ENCODE data around the gene GPR141. TPM values are rescaled to one million over a fixed set of nuclear protein-coding genes. Genes with fewer than 3 reads are reported as not detected.

Gene GPR141
- total RNA-seq, 1 donor from 2014 or later = 0.38 TPM

DNA sequence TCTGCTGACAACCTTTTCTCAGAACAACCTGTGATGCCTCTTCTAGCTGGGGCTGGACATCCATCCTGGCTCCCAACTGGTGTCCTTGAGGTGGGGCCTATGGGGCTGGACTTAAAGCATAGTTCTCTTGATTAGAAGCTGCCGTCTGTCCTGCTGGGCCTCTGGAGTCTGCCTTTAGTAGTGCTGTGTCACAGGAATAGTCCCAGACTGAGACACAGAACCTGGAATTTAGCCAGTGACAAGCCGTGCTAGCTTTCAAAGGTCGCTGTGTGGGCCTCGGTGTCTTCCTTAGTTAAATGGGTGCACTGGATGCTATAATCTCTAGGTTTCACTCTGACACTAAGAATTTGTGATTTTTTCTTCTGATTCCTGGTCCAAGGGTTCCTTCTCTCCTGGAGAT is 41.2 kb downstream of the GPR141 start:
- peak; percentile 63 for ATAC-seq (ENCODE audit: poor library complexity)
- DNase-seq = no peak
- intact Hi-C loops (cut with DNase I) = no loop called here

- intact Hi-C loops (cut with DNase I) = no loop called here
- ATAC-seq (ENCODE audit: poor library complexity) (no peak), DNase-seq (no peak)
These were observed 42.5 kb downstream of the GPR141 start for GRCh38 chr7:37726016-37726415.

DNA sequence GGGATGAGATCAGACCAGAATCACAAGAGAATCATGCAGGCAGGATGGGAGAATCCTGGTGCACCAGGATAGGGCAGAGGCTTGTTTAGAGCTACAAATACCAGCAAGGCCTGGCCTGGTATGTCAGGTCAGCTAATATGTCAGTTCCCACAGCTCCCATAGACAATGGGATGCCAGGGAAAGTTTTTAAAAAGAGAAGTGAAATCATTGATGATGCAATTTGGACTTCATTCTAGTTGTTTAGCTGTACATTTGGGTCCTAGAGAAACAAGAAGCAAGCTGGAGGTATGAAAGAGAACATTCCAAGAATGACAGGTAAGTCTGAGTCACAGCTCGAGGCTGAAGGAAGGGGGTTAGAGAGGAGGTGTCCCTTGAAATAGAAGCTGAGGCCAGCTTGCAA is 45.2 kb downstream of the GPR141 start:
- intact Hi-C loops (cut with DNase I) = no loop called here
- DNase-seq = no peak
- no peak for ATAC-seq (ENCODE audit: poor library complexity)

GRCh38 chr7:37729181-37729580 is 45.6 kb downstream of the GPR141 start:
- intact Hi-C loops (cut with DNase I) = no loop called here
- DNase-seq = no peak
- peak; percentile 70 for ATAC-seq (ENCODE audit: poor library complexity)

DNA sequence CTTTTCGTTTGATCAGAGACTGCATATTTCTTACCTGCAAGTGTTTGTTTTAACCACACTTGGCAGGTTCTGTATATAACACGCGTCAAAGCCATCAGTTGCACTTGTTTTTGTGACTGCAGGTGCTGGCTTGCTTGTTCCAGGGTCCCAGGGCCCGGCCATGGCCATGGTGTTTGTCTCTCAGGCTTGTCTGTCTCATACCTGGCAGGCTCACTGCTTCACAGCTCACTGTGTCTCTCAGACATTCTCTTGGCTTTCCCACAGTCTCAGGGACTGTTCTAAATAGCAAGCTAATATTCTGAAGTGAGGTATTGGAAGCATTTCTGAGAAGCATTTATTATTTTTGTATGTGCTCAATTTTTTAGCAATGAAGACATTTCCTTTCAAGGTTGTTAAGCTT is 46.9 kb downstream of the GPR141 start:
- intact Hi-C loops (cut with DNase I) = no loop called here
- ATAC-seq (ENCODE audit: poor library complexity) = peak; percentile 44
- DNase-seq = no peak

- DNase-seq (peak; percentile 45), ATAC-seq (ENCODE audit: poor library complexity) (peak; percentile 78)
- intact Hi-C loops (cut with DNase I) = no loop called here
These were observed 48.7 kb downstream of the GPR141 start for GRCh38 chr7:37732253-37732652.

DNA sequence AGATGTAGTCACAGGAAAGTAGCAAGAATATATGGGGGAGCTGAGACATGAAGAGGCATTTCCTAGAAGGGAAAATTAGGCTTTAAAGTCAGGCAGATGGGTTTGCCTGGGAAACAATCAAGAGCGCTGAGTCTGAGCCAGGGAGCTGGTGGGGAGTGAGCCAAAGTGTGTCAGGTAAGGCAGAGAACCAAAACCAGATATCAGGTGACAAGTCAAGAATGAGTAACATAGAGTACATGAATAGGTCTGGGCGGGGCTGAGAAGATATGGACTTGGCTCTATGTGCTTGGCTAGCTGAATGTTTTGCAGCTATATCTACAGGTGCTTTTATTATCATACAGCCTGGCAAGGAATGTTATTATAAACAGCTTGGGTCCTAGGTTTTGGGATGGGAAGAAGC is 49.3 kb downstream of the GPR141 start:
- intact Hi-C loops (cut with DNase I) = no loop called here
- ATAC-seq (ENCODE audit: poor library complexity) (no peak), DNase-seq (no peak)

- no peak for ATAC-seq (ENCODE audit: poor library complexity)
- intact Hi-C loops (cut with DNase I) = no loop called here
These were observed 51.6 kb downstream of the GPR141 start for GRCh38 chr7:37735196-37735595.

DNA sequence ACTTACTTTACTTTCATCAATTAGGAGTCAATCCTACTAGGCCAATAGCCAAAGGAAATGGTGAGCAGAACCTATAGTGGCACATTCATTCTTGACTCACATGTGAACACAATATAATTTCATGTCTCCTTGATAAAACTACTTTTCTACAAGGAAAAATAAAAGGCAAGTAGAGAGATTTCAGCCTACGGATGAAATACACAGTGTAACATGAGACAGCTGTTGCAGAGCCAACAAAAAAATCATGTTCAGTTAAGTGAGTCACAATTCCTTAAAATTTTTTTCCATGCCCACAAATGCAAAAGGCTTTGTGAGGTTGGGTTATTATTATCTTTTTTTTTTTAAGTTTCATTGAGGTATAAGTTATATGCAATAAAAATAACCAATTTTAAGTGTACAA is 54.8 kb downstream of the GPR141 start:
- no peak for ATAC-seq (ENCODE audit: poor library complexity)
- intact Hi-C loops (cut with DNase I) = no loop called here
- no peak for DNase-seq

More at GRCh38 chr7:37735196-37735595, 51.6 kb downstream of the GPR141 start:
- DNase-seq = no peak

DNA sequence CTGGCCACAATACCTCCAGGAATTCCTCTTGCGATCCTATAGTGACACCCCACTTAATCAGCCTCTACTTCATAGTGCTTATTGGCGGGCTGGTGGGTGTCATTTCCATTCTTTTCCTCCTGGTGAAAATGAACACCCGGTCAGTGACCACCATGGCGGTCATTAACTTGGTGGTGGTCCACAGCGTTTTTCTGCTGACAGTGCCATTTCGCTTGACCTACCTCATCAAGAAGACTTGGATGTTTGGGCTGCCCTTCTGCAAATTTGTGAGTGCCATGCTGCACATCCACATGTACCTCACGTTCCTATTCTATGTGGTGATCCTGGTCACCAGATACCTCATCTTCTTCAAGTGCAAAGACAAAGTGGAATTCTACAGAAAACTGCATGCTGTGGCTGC is 56.8 kb downstream of the GPR141 start:
- intact Hi-C loops (cut with DNase I) = no loop called here
- DNase-seq (no peak), ATAC-seq (ENCODE audit: poor library complexity) (no peak)

DNA sequence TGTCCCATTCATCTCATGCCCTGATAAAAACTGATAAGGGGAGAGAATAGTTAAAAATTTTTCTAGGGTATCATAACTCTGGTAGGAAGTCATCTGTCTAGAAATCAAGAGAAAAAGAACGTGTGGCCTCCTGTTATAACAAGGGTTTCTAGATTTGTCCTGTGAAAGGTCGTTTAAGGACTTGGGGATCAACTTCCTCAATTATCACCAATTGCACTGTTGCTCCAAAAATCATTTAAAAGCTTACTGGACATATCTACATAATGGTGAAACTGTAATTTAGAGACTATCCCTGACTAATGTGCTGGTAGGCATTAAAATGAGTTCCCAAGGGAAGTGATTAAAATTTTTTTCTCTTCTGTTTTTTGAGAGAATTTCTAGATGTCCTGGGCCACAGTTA is 58.2 kb downstream of the GPR141 start:
- no peak for DNase-seq
- intact Hi-C loops (cut with DNase I) = no loop called here
- ATAC-seq (ENCODE audit: poor library complexity) = no peak

DNA sequence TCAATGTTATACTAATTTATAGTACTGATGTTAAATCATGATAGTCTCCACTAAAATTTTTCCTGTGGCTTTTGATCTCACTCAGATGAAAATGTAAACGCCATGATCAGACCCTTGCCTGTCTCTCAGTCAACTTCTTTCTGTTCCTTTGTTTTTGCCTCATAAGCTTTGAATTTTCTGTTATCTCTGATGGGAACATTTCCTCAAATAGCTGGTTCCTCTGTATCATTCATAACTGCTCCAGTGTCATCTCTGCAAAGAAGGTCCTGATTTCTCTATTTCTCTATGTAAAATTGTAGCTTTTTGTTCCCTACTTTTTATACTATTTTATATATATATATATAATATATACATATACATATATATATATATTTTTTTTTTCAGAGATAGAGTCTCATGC is 67.5 kb downstream of the GPR141 start:
- ATAC-seq (ENCODE audit: poor library complexity) (no peak), DNase-seq (no peak)
- intact Hi-C loops (cut with DNase I) = no loop called here

DNA sequence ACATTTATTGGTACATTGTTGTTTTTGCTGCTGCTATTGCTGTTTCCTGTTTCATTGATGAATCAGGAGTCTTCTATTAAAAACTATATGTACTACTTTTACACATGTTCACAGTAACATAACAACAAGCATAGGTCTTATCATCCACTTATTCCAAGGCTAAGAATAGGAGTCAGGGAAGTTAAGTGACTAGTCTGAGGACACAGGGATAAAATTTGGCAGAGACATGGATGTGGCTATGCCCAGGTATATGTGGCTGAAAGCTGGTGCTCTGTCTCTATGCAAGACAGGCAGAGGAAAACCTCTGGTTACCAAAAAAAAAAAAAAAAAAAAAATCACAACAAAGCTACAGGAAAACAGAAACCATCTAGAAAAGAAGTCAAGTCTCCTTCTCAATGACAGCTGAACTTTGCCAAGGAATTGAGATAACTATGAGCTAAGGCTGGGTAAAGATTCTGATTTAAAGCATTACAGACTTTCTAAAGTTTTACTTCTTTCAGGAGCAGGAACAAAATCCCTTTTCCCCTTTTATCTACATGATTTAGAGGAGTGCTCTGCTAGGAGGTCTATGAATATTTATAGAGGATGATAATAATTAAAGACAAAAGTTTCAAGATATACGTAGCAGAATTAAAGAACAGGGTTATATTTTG is 70.0 kb downstream of the GPR141 start:
- intact Hi-C loops (cut with DNase I) = no loop called here
- ATAC-seq (ENCODE audit: poor library complexity) (peak; percentile 85), DNase-seq (no peak)

GRCh38 chr7:37756797-37757551 is 73.4 kb downstream of the GPR141 start:
- intact Hi-C loops (cut with DNase I) = no loop called here
- peak; percentile 70 for ATAC-seq (ENCODE audit: poor library complexity)

DNA sequence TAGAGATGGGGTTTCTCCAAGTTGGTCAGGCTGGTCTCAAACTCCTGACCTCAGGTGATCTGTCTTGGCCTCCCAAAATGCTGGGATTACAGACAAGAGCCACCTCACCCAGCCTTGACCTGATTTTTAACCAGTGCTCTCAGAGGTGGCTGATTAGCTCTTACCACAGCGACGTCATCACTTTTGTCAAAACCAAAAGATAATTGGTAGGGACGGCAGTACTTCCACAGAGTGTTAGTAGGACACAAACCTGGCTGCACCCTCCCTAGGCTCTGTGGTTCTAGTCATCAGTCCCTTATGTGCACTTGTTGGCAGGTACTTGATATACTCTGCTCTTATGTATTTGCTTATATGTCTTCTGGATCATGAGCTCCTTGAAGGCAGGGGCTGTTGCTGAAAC is 74.0 kb downstream of the GPR141 start:
- intact Hi-C loops (cut with DNase I) = no loop called here
- no peak for DNase-seq
- no peak for ATAC-seq (ENCODE audit: poor library complexity)

More at GRCh38 chr7:37756797-37757551, 73.4 kb downstream of the GPR141 start:
- DNase-seq = no peak

- ATAC-seq (ENCODE audit: poor library complexity) = no peak
- intact Hi-C loops (cut with DNase I) = no loop called here
These were observed 75.0 kb downstream of the GPR141 start for GRCh38 chr7:37758501-37759045.

GRCh38 chr7:37759526-37759925 is 76.0 kb downstream of the GPR141 start:
- DNase-seq (no peak), ATAC-seq (ENCODE audit: poor library complexity) (no peak)
- intact Hi-C loops (cut with DNase I) = no loop called here

More at GRCh38 chr7:37758501-37759045, 75.0 kb downstream of the GPR141 start:
- DNase-seq = no peak

- ATAC-seq (ENCODE audit: poor library complexity) (no peak), DNase-seq (no peak)
- intact Hi-C loops (cut with DNase I) = no loop called here
These were observed 81.9 kb downstream of the GPR141 start for GRCh38 chr7:37765421-37765829.

GRCh38 chr7:37765872-37766525 is 82.4 kb downstream of the GPR141 start:
- intact Hi-C loops (cut with DNase I) = no loop called here
- DNase-seq = no peak
- peak; percentile 56 for ATAC-seq (ENCODE audit: poor library complexity)

- no peak for DNase-seq
- intact Hi-C loops (cut with DNase I) = no loop called here
- no peak for ATAC-seq (ENCODE audit: poor library complexity)
These were observed 85.0 kb downstream of the GPR141 start for GRCh38 chr7:37768611-37769010.
